Endothelial cell (in vitro differentiated cells): Measurements from ENCODE around the gene CHID1. TPM values are rescaled to one million over a fixed set of nuclear protein-coding genes. Genes with fewer than 3 reads are reported as not detected.

Source experiments
- DNase-seq: peaks from one replicate; pipeline ENCODE4 v3.0.0; 2021; ENCODE audit warnings: low spot score
- H3K27ac Mint-ChIP-seq: one replicate; pipeline ENCODE4 v1.8.0; 2021; ENCODE audit warnings: mixed read lengths, inconsistent platforms; ENCODE audit not compliant: unreplicated experiment
- H3K27me3 Mint-ChIP-seq: one replicate; pipeline ENCODE4 v1.8.0; 2021; ENCODE audit warnings: mild to moderate bottlenecking, moderate library complexity, mixed read lengths, inconsistent platforms; ENCODE audit not compliant: unreplicated experiment
- H3K36me3 Mint-ChIP-seq: one replicate; pipeline ENCODE4 v1.8.0; 2021; ENCODE audit warnings: mild to moderate bottlenecking, low read depth, mixed read lengths, inconsistent platforms; ENCODE audit not compliant: unreplicated experiment
- H3K4me1 Mint-ChIP-seq: one replicate; pipeline ENCODE4 v1.8.0; 2021; ENCODE audit warnings: mild to moderate bottlenecking, mixed read lengths, inconsistent platforms; ENCODE audit not compliant: unreplicated experiment
- H3K4me3 Mint-ChIP-seq: one replicate; pipeline ENCODE4 v1.8.0; 2021; ENCODE audit warnings: mild to moderate bottlenecking, mixed read lengths, inconsistent platforms; ENCODE audit not compliant: unreplicated experiment
- H3K9me3 Mint-ChIP-seq: one replicate; pipeline ENCODE4 v1.8.0; 2021; ENCODE audit warnings: mixed read lengths, inconsistent platforms; ENCODE audit not compliant: unreplicated experiment
- CTCF ChIP-seq: fragments of 200-600 bp; sonication (generic); IDR thresholded peaks from one replicate; pipeline ENCODE4 v1.5.0; 2021; ENCODE audit warnings: antibody characterized with exemption; ENCODE audit not compliant: unreplicated experiment
- total RNA-seq: library from RNA; stranded (reverse); fragmentation: NEBNext Ultra II Directional; extraction: Animal tissue kit (Norgen Biotek cat#: 25700); gene quantifications from one replicate; pipeline ENCODE4 v1.2.1, GENCODE V29; 2021; ENCODE audit not compliant: unreplicated experiment

The CHID1 gene
- total RNA-seq, 1 donor from 2014 or later: 69.3 TPM

GRCh38 chr11:844693-845644, 65.6 kb downstream of the CHID1 start:
- H3K4me3 Mint-ChIP-seq: peak overlapping the region; percentile 59
- H3K36me3 Mint-ChIP-seq: no peaks in the 10 kb centered on the region
- peaks cover 10% of the 10 kb centered on the region for H3K4me1 Mint-ChIP-seq
- peak overlapping the region; percentile 74 for H3K27ac Mint-ChIP-seq
- peaks cover 8% of the 10 kb centered on the region for H3K27me3 Mint-ChIP-seq
- H3K9me3 Mint-ChIP-seq: no peaks in the 10 kb centered on the region
- TF ChIP-seq CTCF: no peak
- peak; percentile 72 for DNase-seq

GRCh38 chr11:843818-844692, 66.6 kb downstream of the CHID1 start:
- no peaks in the 10 kb centered on the region for H3K9me3 Mint-ChIP-seq
- H3K4me3 Mint-ChIP-seq: peak overlapping the region; percentile 85

GRCh38 chr11:843086-843734, 67.4 kb downstream of the CHID1 start:
- Mint-ChIP-seq H3K4me1 (peaks cover 10% of the 10 kb centered on the region), H3K27ac (no peak overlapping the region), H3K4me3 (peak overlapping the region; percentile 85), H3K27me3 (peaks cover 5% of the 10 kb centered on the region), H3K9me3 (no peaks in the 10 kb centered on the region), H3K36me3 (no peaks in the 10 kb centered on the region)
- TF ChIP-seq CTCF: peak; percentile 25
- DNase-seq: no peak

More at GRCh38 chr11:843818-844692, 66.6 kb downstream of the CHID1 start:
- Mint-ChIP-seq H3K4me1 (peaks cover 10% of the 10 kb centered on the region), H3K27ac (peak overlapping the region; percentile 61), H3K36me3 (no peaks in the 10 kb centered on the region), H3K27me3 (peaks cover 8% of the 10 kb centered on the region)
- no peak for TF ChIP-seq CTCF
- peak; percentile 77 for DNase-seq

- H3K4me1 Mint-ChIP-seq: peaks cover 10% of the 10 kb centered on the region
Measured at GRCh38 chr11:842370-843002, 68.1 kb downstream of the CHID1 start, which contains the start of the genes POLR2L and TSPAN4. POLR2L (minus strand) TSS chr11:842529; CDS start chr11:842508, 21 bp downstream. TSPAN4 (plus strand) TSS chr11:842852; CDS start chr11:850305, 7,453 bp downstream.

More at GRCh38 chr11:842370-843002, 68.1 kb downstream of the CHID1 start, which contains the start of the genes POLR2L and TSPAN4:
- DNase-seq: peak; percentile 84
- Mint-ChIP-seq H3K9me3 (no peaks in the 10 kb centered on the region), H3K27ac (peak within 1 kb of the TSS; percentile 61), H3K36me3 (no peaks in the 10 kb centered on the region), H3K4me3 (peak within 1 kb of the TSS; percentile 93), H3K27me3 (peaks cover 5% of the 10 kb centered on the region)
- no peak for TF ChIP-seq CTCF
